Chondrocyte (in vitro differentiated cells): ENCODE data around the gene TTLL12. TPM values are rescaled to one million over a fixed set of nuclear protein-coding genes. Genes with fewer than 3 reads are reported as not detected.

Experiments used
- DNase-seq: peaks from one replicate; pipeline ENCODE4 v3.0.0; 2021; ENCODE audit warnings: mixed read lengths, low spot score
- H3K27ac Mint-ChIP-seq: one replicate; pipeline ENCODE4 v1.8.0; 2021; ENCODE audit warnings: mild to moderate bottlenecking, moderate library complexity, mixed read lengths; ENCODE audit not compliant: unreplicated experiment
- H3K27me3 Mint-ChIP-seq: 2 replicates; pipeline ENCODE4 v1.8.0; 2021; ENCODE audit warnings: low read depth, mixed read lengths
- H3K36me3 Mint-ChIP-seq: 2 replicates; pipeline ENCODE4 v1.8.0; 2021; ENCODE audit warnings: low read depth, mixed read lengths
- H3K4me1 Mint-ChIP-seq: 2 replicates; pipeline ENCODE4 v1.8.0; 2021; ENCODE audit warnings: low read depth, mild to moderate bottlenecking, mixed read lengths
- H3K4me3 Mint-ChIP-seq: one replicate; pipeline ENCODE4 v1.8.0; 2021; ENCODE audit warnings: mild to moderate bottlenecking, moderate library complexity, mixed read lengths; ENCODE audit not compliant: unreplicated experiment
- H3K9me3 Mint-ChIP-seq: 2 replicates; pipeline ENCODE4 v1.8.0; 2021; ENCODE audit warnings: low read depth, mixed read lengths
- total RNA-seq: library from RNA; stranded (reverse); gene quantifications from 3 replicates; pipeline ENCODE4 v1.2.1, GENCODE V29; 2021
- TF ChIP-seq, protein P1 (sequence below): fragments of 200-600 bp; sonication (generic); IDR thresholded peaks from 2 replicates; pipeline ENCODE4 v1.5.0; 2021; ENCODE audit warnings: antibody characterized with exemption, mild to moderate bottlenecking, moderate library complexity

TTLL12 gene
- total RNA-seq, 1 donor from 2014 or later: 35.6 TPM

DNA sequence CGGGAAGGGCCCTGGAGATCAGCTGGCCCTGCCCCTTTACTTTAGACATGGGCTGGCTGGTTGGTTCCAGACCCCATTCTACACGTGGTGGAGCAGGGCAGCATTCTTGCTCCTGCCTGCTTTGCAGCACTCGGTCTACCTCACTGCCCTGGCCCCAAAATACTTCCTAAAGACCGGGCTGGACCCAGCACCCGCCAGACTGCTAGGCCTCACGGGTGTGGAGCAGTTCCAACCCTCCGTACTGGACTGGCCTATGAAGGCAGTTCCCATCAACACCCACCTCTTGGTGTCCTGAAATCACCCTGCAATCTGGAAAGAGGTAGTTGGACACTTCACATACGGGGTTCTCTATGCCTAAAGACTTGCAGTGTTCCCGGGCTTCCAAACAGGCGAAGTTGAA lies 50.1 kb downstream of the TTLL12 start:
- H3K27ac Mint-ChIP-seq: no peak overlapping the region
- no peak for DNase-seq
- TF ChIP-seq, protein P1, sequence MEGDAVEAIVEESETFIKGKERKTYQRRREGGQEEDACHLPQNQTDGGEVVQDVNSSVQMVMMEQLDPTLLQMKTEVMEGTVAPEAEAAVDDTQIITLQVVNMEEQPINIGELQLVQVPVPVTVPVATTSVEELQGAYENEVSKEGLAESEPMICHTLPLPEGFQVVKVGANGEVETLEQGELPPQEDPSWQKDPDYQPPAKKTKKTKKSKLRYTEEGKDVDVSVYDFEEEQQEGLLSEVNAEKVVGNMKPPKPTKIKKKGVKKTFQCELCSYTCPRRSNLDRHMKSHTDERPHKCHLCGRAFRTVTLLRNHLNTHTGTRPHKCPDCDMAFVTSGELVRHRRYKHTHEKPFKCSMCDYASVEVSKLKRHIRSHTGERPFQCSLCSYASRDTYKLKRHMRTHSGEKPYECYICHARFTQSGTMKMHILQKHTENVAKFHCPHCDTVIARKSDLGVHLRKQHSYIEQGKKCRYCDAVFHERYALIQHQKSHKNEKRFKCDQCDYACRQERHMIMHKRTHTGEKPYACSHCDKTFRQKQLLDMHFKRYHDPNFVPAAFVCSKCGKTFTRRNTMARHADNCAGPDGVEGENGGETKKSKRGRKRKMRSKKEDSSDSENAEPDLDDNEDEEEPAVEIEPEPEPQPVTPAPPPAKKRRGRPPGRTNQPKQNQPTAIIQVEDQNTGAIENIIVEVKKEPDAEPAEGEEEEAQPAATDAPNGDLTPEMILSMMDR: no peak

DNA sequence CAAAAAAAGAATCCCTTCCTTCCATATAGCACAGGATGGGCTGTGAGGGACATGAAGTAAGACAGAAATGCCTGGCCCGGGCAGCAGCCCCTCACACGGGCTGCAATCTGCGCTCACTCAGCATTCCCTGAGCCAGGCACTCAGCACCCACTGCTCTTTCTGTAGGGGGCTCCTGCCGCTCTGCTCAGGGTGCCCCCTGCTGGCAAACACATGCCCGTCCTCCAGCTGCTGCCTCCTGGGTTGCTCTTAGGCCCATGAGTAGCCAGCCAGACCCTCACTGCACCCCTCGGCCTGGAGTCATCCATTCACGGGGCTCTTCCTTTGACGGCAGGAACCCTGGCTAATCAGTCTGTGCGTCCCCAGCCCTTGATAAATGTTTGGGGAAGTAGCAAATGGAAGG lies 50.7 kb downstream of the TTLL12 start:
- DNase-seq: no peak
- H3K4me3 Mint-ChIP-seq: no peak overlapping the region
- peaks cover 9% of the 10 kb centered on the region for H3K36me3 Mint-ChIP-seq
- no peaks in the 10 kb centered on the region for H3K4me1 Mint-ChIP-seq
- TF ChIP-seq, protein P1: peak; percentile 78
- no peak overlapping the region for H3K27ac Mint-ChIP-seq
- H3K27me3 Mint-ChIP-seq: no peaks in the 10 kb centered on the region
- no peaks in the 10 kb centered on the region for H3K9me3 Mint-ChIP-seq

More for the DNA sequence above, 50.1 kb downstream of the TTLL12 start:
- no peaks in the 10 kb centered on the region for H3K9me3 Mint-ChIP-seq
- no peaks in the 10 kb centered on the region for H3K27me3 Mint-ChIP-seq
- H3K36me3 Mint-ChIP-seq: peaks cover 9% of the 10 kb centered on the region
- peaks cover 2% of the 10 kb centered on the region for H3K4me1 Mint-ChIP-seq
- no peak overlapping the region for H3K4me3 Mint-ChIP-seq

DNA sequence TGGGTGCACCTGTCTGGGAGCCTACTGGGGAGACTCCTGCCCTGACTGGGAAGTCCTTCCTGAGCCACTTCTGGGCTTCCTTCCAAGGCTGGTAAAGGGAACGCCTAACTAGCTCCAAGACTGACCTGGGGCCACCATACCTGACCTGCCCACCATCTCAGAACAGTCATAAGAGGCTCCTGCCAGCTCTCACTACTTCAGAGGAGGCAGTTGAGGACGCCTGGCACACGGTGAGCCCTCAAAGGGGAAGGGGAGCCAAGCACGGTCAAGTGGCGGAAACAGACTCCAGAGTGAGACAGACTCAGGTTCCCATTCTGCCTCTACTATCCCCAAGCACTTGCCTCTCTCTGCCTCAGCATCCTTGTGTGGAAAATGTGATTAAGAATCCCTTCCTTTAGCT lies 51.4 kb downstream of the TTLL12 start:
- Mint-ChIP-seq H3K36me3 (peaks cover 9% of the 10 kb centered on the region), H3K4me1 (no peaks in the 10 kb centered on the region), H3K27ac (no peak overlapping the region), H3K9me3 (no peaks in the 10 kb centered on the region), H3K4me3 (no peak overlapping the region), H3K27me3 (no peaks in the 10 kb centered on the region)
- TF ChIP-seq, protein P1: no peak
- no peak for DNase-seq

DNA sequence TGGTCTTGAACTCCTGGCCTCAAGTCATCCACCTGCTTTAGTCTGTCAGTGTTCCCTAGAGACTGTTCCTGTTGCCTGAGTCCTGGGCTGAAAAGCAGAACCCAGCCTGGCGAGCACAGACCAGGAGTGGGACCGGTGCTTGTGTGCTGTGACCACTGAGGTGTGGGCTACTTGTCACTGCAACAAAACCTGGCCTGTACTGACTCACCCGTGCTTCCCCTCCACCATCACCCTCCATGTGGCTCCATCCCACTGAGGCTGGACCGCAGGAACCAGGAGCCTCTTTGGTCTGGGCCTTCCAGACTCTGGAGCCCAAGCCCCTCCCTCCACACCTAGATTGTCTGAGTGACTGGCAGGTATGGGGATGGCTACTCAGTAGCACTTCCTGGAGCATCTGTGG lies 52.4 kb downstream of the TTLL12 start:
- TF ChIP-seq, protein P1: no peak
- Mint-ChIP-seq H3K9me3 (no peaks in the 10 kb centered on the region), H3K36me3 (peaks cover 7% of the 10 kb centered on the region), H3K27ac (no peak overlapping the region), H3K4me3 (no peak overlapping the region), H3K27me3 (no peaks in the 10 kb centered on the region), H3K4me1 (no peaks in the 10 kb centered on the region)
- no peak for DNase-seq

DNA sequence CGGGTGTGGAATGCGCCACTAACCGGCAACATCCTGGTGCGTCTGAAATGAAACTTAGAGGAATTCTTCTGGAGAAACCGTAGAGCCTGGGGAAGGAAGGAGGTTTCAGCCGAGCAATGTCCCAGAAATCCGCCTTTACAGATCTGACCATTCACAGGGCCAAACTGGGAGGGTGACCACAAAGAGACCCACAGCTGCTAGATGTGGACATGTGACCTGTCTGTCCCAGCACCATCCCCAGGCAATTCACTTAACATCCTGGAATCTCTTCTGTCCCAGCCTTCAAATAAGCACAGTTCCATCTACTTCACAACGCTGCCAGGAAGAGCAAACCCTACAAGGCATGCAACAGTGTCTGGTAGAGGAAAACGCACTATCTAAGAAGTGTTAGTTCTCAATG lies 53.5 kb downstream of the TTLL12 start:
- Mint-ChIP-seq H3K4me3 (no peak overlapping the region), H3K9me3 (no peaks in the 10 kb centered on the region), H3K4me1 (no peaks in the 10 kb centered on the region), H3K27ac (no peak overlapping the region), H3K27me3 (no peaks in the 10 kb centered on the region), H3K36me3 (peaks cover 7% of the 10 kb centered on the region)
- no peak for DNase-seq
- TF ChIP-seq, protein P1: no peak
